ENCODE measurements around the gene PTPN23.
A peak's percentile ranks its signal among the peaks of the same experiment; 100 is the strongest.

Gene PTPN23

GRCh38 chr3:47407896-47408838 is 27.3 kb downstream of the PTPN23 start:
- no peak for DNase-seq

- no peak for DNase-seq
Observed at GRCh38 chr3:47408839-47409229, 28.0 kb downstream of the PTPN23 start.

- no peak for DNase-seq
Observed at GRCh38 chr3:47409284-47409683, 28.5 kb downstream of the PTPN23 start.

- no peak for DNase-seq
Observed at GRCh38 chr3:47409688-47410416, 29.0 kb downstream of the PTPN23 start.

- DNase-seq, result no peak
Observed at GRCh38 chr3:47410417-47410720, 29.5 kb downstream of the PTPN23 start.

GRCh38 chr3:47410801-47411646 is 30.2 kb downstream of the PTPN23 start:
- no peak for DNase-seq

GRCh38 chr3:47411696-47412452 is 31.1 kb downstream of the PTPN23 start:
- no peak for DNase-seq

- no peak for DNase-seq
Observed at GRCh38 chr3:47412453-47412756, 31.6 kb downstream of the PTPN23 start.

GRCh38 chr3:47412842-47413520 is 32.2 kb downstream of the PTPN23 start:
- no peak for DNase-seq

- no peak for DNase-seq
Observed at GRCh38 chr3:47413751-47414150, 32.9 kb downstream of the PTPN23 start.

GRCh38 chr3:47414161-47414564 is 33.3 kb downstream of the PTPN23 start:
- no peak for DNase-seq

GRCh38 chr3:47414666-47415587 is 34.1 kb downstream of the PTPN23 start:
- no peak for DNase-seq

- DNase-seq, result no peak
Observed at GRCh38 chr3:47416041-47416440, 35.2 kb downstream of the PTPN23 start.

- DNase-seq, result no peak
Observed at GRCh38 chr3:47418167-47419082, 37.6 kb downstream of the PTPN23 start.

- DNase-seq, result no peak
Observed at GRCh38 chr3:47419083-47420043, 38.5 kb downstream of the PTPN23 start.

- DNase-seq, result no peak
Observed at GRCh38 chr3:47420044-47420430, 39.2 kb downstream of the PTPN23 start.

GRCh38 chr3:47420511-47421484 is 40.0 kb downstream of the PTPN23 start:
- peak; percentile 61 to 89 for DNase-seq

Measured in bone marrow (tissue), 2 donors.